ENCODE measurements around the gene GID8. TPM values are rescaled to one million over a fixed set of nuclear protein-coding genes. Genes with fewer than 3 reads are reported as not detected.

Gene GID8
- total and polyA plus RNA-seq, 2 of the 13 experiments (the other 11 are each of a cell fraction or from before 2014, with no cell fraction given), result 39.6 to 59.8 TPM

GRCh38 chr20:62970307-62971210 is 32.6 kb downstream of the GID8 start (continued):
- TF ChIP-seq USF2 (IDR thresholded peaks at IDR 0.05; ENCODE audit: low read depth, low read length) (no peak), USF2 (CRISPR knock-in tag; IDR thresholded peaks at IDR 0.05; ENCODE audit: borderline replicate concordance) (no peak), PPARG (CRISPR knock-in tag; conservative IDR thresholded peaks at IDR 0.05) (no peak), KMT2B (CRISPR knock-in tag; IDR thresholded peaks at IDR 0.05) (no peak), DZIP1 (CRISPR knock-in tag; IDR thresholded peaks at IDR 0.05) (0 out of 2 replicates have a peak, but pooled peaks have one; percentile 25), ZHX1 (CRISPR knock-in tag; IDR thresholded peaks at IDR 0.05; ENCODE audit: low read depth) (no peak), MYPOP (CRISPR knock-in tag; IDR thresholded peaks at IDR 0.05) (peak; percentile 54; the same call in 1 of the 2 replicates), ZNF776 (CRISPR knock-in tag; IDR thresholded peaks at IDR 0.05) (peak; percentile 59), ARNT (IDR thresholded peaks at IDR 0.05) (no peak), HIC2 (CRISPR knock-in tag; IDR thresholded peaks at IDR 0.05; ENCODE audit: low read depth) (peak; percentile 22; the same call in 1 of the 2 replicates), MBD4 (IDR thresholded peaks at IDR 0.05; ENCODE audit: borderline replicate concordance, low read length) (no peak), EZH2 (conservative IDR thresholded peaks at IDR 0.05; ENCODE audit: low read depth, low read length) (no peak; the same call in 1 of the 2 replicates), HNRNPK (IDR thresholded peaks at IDR 0.05; ENCODE audit: low read depth, low read length, poor library complexity, severe bottlenecking) (no peak), KDM4B (CRISPR knock-in tag; IDR thresholded peaks at IDR 0.05) (no peak), TCF7 (IDR thresholded peaks at IDR 0.05; ENCODE audit: low read depth) (no peak), ZNF660 (CRISPR knock-in tag; IDR thresholded peaks at IDR 0.05; ENCODE audit: borderline replicate concordance, low read depth) (no peak), HMG20A (CRISPR knock-in tag; IDR thresholded peaks at IDR 0.05; ENCODE audit: borderline replicate concordance) (no peak), ZNF552 (CRISPR knock-in tag; IDR thresholded peaks at IDR 0.05; ENCODE audit: borderline replicate concordance) (no peak)
